Cardiac fibroblast (primary cell): ENCODE measurements around the gene RPL15.

Source experiments
- DNase-seq, 2 donors: peaks; one replicate each; pipeline versions ENCODE4 v3.0.0 to v3.0.0-alpha.2; 2010; ENCODE audit warnings: low read depth in 2 of 2
- H3K4me3 ChIP-seq, 2 donors: replicated peaks in 1 of 2; 1 replicate in 1 of 2; 2 replicates in 1 of 2; pipeline ENCODE4 v1.5.1; 2011; ENCODE audit warnings: low read depth in 2 of 2, low read length in 2 of 2, mild to moderate bottlenecking in 2 of 2, moderate library complexity in 1 of 2
- CTCF ChIP-seq: IDR thresholded peaks from one replicate; pipeline ENCODE4 v1.5.1; 2011; ENCODE audit warnings: low read depth, mild to moderate bottlenecking, low read length, inconsistent platforms

RPL15 gene

DNA sequence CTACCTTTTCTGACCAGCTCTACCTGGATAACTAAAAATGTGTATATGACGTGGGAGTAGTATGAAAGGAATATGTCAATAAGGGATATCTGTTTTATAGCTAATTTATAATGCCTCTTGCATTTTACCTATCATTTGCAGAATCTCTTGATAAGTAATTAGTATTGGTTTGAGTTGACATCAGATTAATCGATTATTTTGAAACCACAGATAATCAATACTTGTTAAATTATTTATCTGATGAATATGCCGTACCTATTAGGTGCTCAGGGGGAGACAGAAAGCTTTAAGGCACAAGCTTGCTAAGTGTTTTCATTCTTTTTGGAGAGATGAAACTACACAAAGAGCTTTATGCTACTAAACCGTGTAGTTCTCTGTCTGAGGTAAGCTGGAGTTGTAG is 52.5 kb downstream of the RPL15 start:
- TF ChIP-seq CTCF: no peak
- H3K4me3 ChIP-seq: no peak overlapping the region
- DNase-seq: no peak
